ENCODE measurements around the gene NHLH2. TPM values are rescaled to one million over a fixed set of nuclear protein-coding genes. Genes with fewer than 3 reads are reported as not detected.

NHLH2 gene
- total RNA-seq, 1 experiment from 2014 or later, result 1.2 TPM

GRCh38 chr1:115880981-115881672 is 40.2 kb upstream of the NHLH2 start:
- H3K4me2 ChIP-seq (ENCODE audit: insufficient read depth, insufficient read length, low read length), result no peak overlapping the region
- H2BK5ac ChIP-seq (ENCODE audit: insufficient read length, low read length), result no peak overlapping the region
- no peaks in the 10 kb centered on the region for H3K79me2 ChIP-seq (ENCODE audit: insufficient read depth, low read length)
- no peak overlapping the region for H3K9ac ChIP-seq (ENCODE audit: extremely low read depth, insufficient read length, low read length)
- DNase-seq, result no peak
- peaks cover 3% of the 10 kb centered on the region; the same call in 1 of the 2 replicates for H3K4me1 ChIP-seq (ENCODE audit: insufficient read depth, low read length)
- no peak overlapping the region for H4K8ac ChIP-seq (replicated peaks; ENCODE audit: insufficient read length, low read depth, low read length)
- H2BK15ac ChIP-seq (ENCODE audit: low read depth, low read length), result no peak overlapping the region
- no peak overlapping the region for H2BK120ac ChIP-seq (ENCODE audit: low read depth, low read length, poor library complexity, severe bottlenecking)
- H3K9me3 ChIP-seq (ENCODE audit: control insufficient read depth, low read depth, low read length), result no peaks in the 10 kb centered on the region
- no peak overlapping the region for H4K91ac ChIP-seq (ENCODE audit: insufficient read length, low read depth, low read length)
- no CpG with 5 or more reads among the region's 1 CpG for WGBS (ENCODE audit: extremely low coverage, insufficient read length, low lambda C conversion rate)
- no peak overlapping the region for H3K18ac ChIP-seq (ENCODE audit: insufficient read length, low read depth, low read length)
- no peak overlapping the region for H2BK12ac ChIP-seq (ENCODE audit: insufficient read length, low read depth, low read length)
- no peak overlapping the region for H3K56ac ChIP-seq (ENCODE audit: insufficient read length, low read depth, low read length)
- no peak for TF ChIP-seq CTCF (conservative IDR thresholded peaks at IDR 0.05)
- no peaks in the 10 kb centered on the region for H4K20me1 ChIP-seq (ENCODE audit: control insufficient read depth, insufficient read depth, insufficient read length)
- no peaks in the 10 kb centered on the region for H3K79me1 ChIP-seq (ENCODE audit: insufficient read depth, low read depth, low read length, poor library complexity, severe bottlenecking)
- no peak overlapping the region for H3K4ac ChIP-seq (ENCODE audit: low read depth, low read length)
- H4K5ac ChIP-seq (ENCODE audit: insufficient read length, low read depth, low read length), result no peak overlapping the region
- no peak overlapping the region for H2AK5ac ChIP-seq (ENCODE audit: insufficient read length, low read length)
- H3K14ac ChIP-seq (ENCODE audit: insufficient read depth, low read length), result no peak overlapping the region
- no peak overlapping the region for H3K23ac ChIP-seq (ENCODE audit: insufficient read length, low read depth, low read length)
- no peak overlapping the region for H2AFZ ChIP-seq (ENCODE audit: low read length)
- no peaks in the 10 kb centered on the region for H3K23me2 ChIP-seq (ENCODE audit: insufficient read length, low read depth, low read length, poor library complexity, severe bottlenecking)
- H3K27ac Mint-ChIP-seq, result no peak overlapping the region
- no peaks in the 10 kb centered on the region for H3K27me3 ChIP-seq (ENCODE audit: insufficient read depth, low read length)
- no peaks in the 10 kb centered on the region for H3K27me3 Mint-ChIP-seq (ENCODE audit: low read depth)
- H3T11ph ChIP-seq (ENCODE audit: low read length), result no peak overlapping the region
- no peak overlapping the region for H3K4me3 Mint-ChIP-seq
- H2BK20ac ChIP-seq (ENCODE audit: low read depth, low read length, poor library complexity, severe bottlenecking), result no peak overlapping the region
- H3K27ac ChIP-seq (ENCODE audit: insufficient read length, low read depth, low read length), result no peak overlapping the region
- H3K36me3 Mint-ChIP-seq (ENCODE audit: insufficient read depth in 1 of 3, low read depth in 3 of 3), result no peaks in the 10 kb centered on the region
- no peaks in the 10 kb centered on the region for H3K9me3 Mint-ChIP-seq
- H3K4me1 Mint-ChIP-seq, result peaks cover 3 to 6% of the 10 kb centered on the region in 2 experiments
